WTC11 (cell line): ENCODE data around the gene C19orf25. TPM values are rescaled to one million over a fixed set of nuclear protein-coding genes. Genes with fewer than 3 reads are reported as not detected.

Experiments
- ATAC-seq: fragments of 200-7000 bp; cut with Tn5 transposase; 2 replicates; pipeline ENCODE4 v1.10.0; 2021; ENCODE audit warnings: mild to moderate bottlenecking, moderate library complexity
- CTCF ChIA-PET: fragments of 300-600 bp; sonication (Branson Sonifier 250); formaldehyde crosslinking; loops from one replicate; lab custom pipeline; 2021; ENCODE audit warnings: antibody characterized with exemption; lab: Charles Lee
- POLR2A ChIA-PET: fragments of 350-600 bp; sonication (Branson Sonifier 250); formaldehyde crosslinking; loops from one replicate; lab custom pipeline; 2021; ENCODE audit warnings: antibody characterized with exemption; lab: Charles Lee
- DNase-seq: peaks from one replicate; pipeline ENCODE4 v3.0.0; 2021; ENCODE audit warnings: low spot score
- H3K27ac Mint-ChIP-seq: 2 replicates; pipeline ENCODE4 v1.8.0; 2021; ENCODE audit warnings: mixed read lengths
- H3K27me3 Mint-ChIP-seq: 2 replicates; pipeline ENCODE4 v1.8.0; 2021; ENCODE audit warnings: low read depth, mild to moderate bottlenecking, moderate library complexity, mixed read lengths
- H3K36me3 Mint-ChIP-seq: 2 replicates; pipeline ENCODE4 v1.8.0; 2021; ENCODE audit warnings: mixed read lengths
- H3K4me1 Mint-ChIP-seq: 2 replicates; pipeline ENCODE4 v1.8.0; 2022; ENCODE audit warnings: mixed read lengths
- H3K4me3 Mint-ChIP-seq: 2 replicates; pipeline ENCODE4 v1.8.0; 2021; ENCODE audit warnings: mild to moderate bottlenecking, moderate library complexity, mixed read lengths
- H3K9me3 Mint-ChIP-seq: 2 replicates; pipeline ENCODE4 v1.8.0; 2021; ENCODE audit warnings: mixed read lengths
- ATF3 ChIP-seq: sonication (generic); formaldehyde crosslinking; conservative IDR thresholded peaks from 2 replicates; pipeline ENCODE4 v1.8.1; 2022; ENCODE audit warnings: mild to moderate bottlenecking, missing genetic modification reagents
- CREM ChIP-seq: sonication (generic); formaldehyde crosslinking; IDR thresholded peaks from 2 replicates; pipeline ENCODE4 v1.8.1; 2022; ENCODE audit warnings: mild to moderate bottlenecking, missing genetic modification reagents, moderate library complexity
- E2F1 ChIP-seq: sonication (generic); formaldehyde crosslinking; IDR thresholded peaks from 2 replicates; pipeline ENCODE4 v1.8.0; 2022; ENCODE audit warnings: mild to moderate bottlenecking, missing genetic modification reagents
- E2F5 ChIP-seq: sonication (generic); formaldehyde crosslinking; IDR thresholded peaks from 2 replicates; pipeline ENCODE4 v1.8.1; 2022; ENCODE audit warnings: mild to moderate bottlenecking, moderate library complexity, missing genetic modification reagents
- FOXK1 ChIP-seq: sonication (generic); formaldehyde crosslinking; IDR thresholded peaks from 2 replicates; pipeline ENCODE4 v1.8.0; 2022; ENCODE audit warnings: mild to moderate bottlenecking, moderate library complexity, missing genetic modification reagents
- GTF2I ChIP-seq: fragments of 250-450 bp; sonication (Bioruptor Pico); conservative IDR thresholded peaks from 2 replicates; pipeline ENCODE4 v1.4.0; 2021; ENCODE audit warnings: mild to moderate bottlenecking
- IRF2 ChIP-seq: sonication (generic); formaldehyde crosslinking; IDR thresholded peaks from 2 replicates; pipeline ENCODE4 v1.8.0; 2022; ENCODE audit warnings: low read depth, missing genetic modification reagents, borderline replicate concordance
- JUN ChIP-seq: sonication (generic); formaldehyde crosslinking; IDR thresholded peaks from 2 replicates; pipeline ENCODE4 v1.8.0; 2023; ENCODE audit warnings: mild to moderate bottlenecking, missing genetic modification reagents
- MLX ChIP-seq: sonication (generic); formaldehyde crosslinking; IDR thresholded peaks from 2 replicates; pipeline ENCODE4 v1.8.1; 2023; ENCODE audit warnings: mild to moderate bottlenecking, missing genetic modification reagents, moderate library complexity
- NFYB ChIP-seq: sonication (generic); formaldehyde crosslinking; conservative IDR thresholded peaks from 2 replicates; pipeline ENCODE4 v1.8.0; 2022; ENCODE audit warnings: low read depth, missing genetic modification reagents
- NR1H2 ChIP-seq: sonication (generic); formaldehyde crosslinking; IDR thresholded peaks from 2 replicates; pipeline ENCODE4 v1.9.0; 2021; ENCODE audit warnings: mild to moderate bottlenecking, moderate library complexity, missing genetic modification reagents
- RELA ChIP-seq: sonication (generic); formaldehyde crosslinking; IDR thresholded peaks from 2 replicates; pipeline ENCODE4 v1.8.1; 2022; ENCODE audit warnings: missing genetic modification reagents, mild to moderate bottlenecking, borderline replicate concordance
- SP1 ChIP-seq: sonication (generic); formaldehyde crosslinking; conservative IDR thresholded peaks from 2 replicates; pipeline ENCODE4 v1.8.1; 2022; ENCODE audit warnings: missing genetic modification reagents
- USF2 ChIP-seq: sonication (generic); formaldehyde crosslinking; IDR thresholded peaks from 2 replicates; pipeline ENCODE4 v1.8.1; 2023; ENCODE audit warnings: mild to moderate bottlenecking, missing genetic modification reagents, moderate library complexity
- ZBTB43 ChIP-seq: sonication (generic); formaldehyde crosslinking; IDR thresholded peaks from 2 replicates; pipeline ENCODE4 v1.8.1; 2023; ENCODE audit warnings: mild to moderate bottlenecking, missing genetic modification reagents
- ZNF121 ChIP-seq: sonication (generic); formaldehyde crosslinking; IDR thresholded peaks from 2 replicates; pipeline ENCODE4 v1.8.0; 2023; ENCODE audit warnings: missing genetic modification reagents
- ZNF232 ChIP-seq: sonication (generic); formaldehyde crosslinking; IDR thresholded peaks from 2 replicates; pipeline ENCODE4 v1.8.0; 2022; ENCODE audit warnings: mild to moderate bottlenecking, missing genetic modification reagents
- ZNF416 ChIP-seq: fragments of 250-450 bp; sonication (Bioruptor Pico); IDR thresholded peaks from 2 replicates; pipeline ENCODE4 v1.9.0; 2021; ENCODE audit warnings: mild to moderate bottlenecking, inconsistent platforms
- ZNF423 ChIP-seq: fragments of 250-450 bp; sonication (Bioruptor Pico); IDR thresholded peaks from 2 replicates; pipeline ENCODE4 v2.1.2; 2022; ENCODE audit warnings: mild to moderate bottlenecking, moderate library complexity
- ZNF532 ChIP-seq: fragments of 250-450 bp; sonication (Bioruptor Pico); IDR thresholded peaks from 2 replicates; pipeline ENCODE4 v1.9.0; 2021; ENCODE audit warnings: mild to moderate bottlenecking, borderline replicate concordance
- total RNA-seq: library from RNA; stranded (reverse); gene quantifications from 3 replicates; pipeline ENCODE4 v1.2.3, GENCODE V29; 2021

C19orf25 gene
- total RNA-seq, 1 experiment from 2014 or later, result 65.7 TPM

GRCh38 chr19:1523412-1524286 is 44.6 kb upstream of the C19orf25 start, which contains the start of gene PLK5:
Gene PLK5 (plus strand): TSS chr19:1524077. CDS start chr19:1526997, 2,920 bp downstream.
- ATAC-seq, result peak; percentile 68
- peak; percentile 56 for DNase-seq

GRCh38 chr19:1522838-1523237 is 43.8 kb upstream of the C19orf25 start:
- Mint-ChIP-seq H3K4me3 (no peak overlapping the region), H3K27ac (no peak overlapping the region)
- TF ChIP-seq E2F5 (CRISPR knock-in tag) (no peak), ZBTB43 (no peak), NR1H2 (CRISPR knock-in tag) (no peak), ZNF121 (CRISPR knock-in tag) (no peak), CREM (CRISPR knock-in tag) (no peak), NFYB (CRISPR knock-in tag) (no peak), ZNF532 (CRISPR knock-in tag) (no peak), RELA (CRISPR knock-in tag) (no peak), E2F1 (CRISPR knock-in tag) (no peak), IRF2 (CRISPR knock-in tag) (no peak), SP1 (CRISPR knock-in tag) (no peak), ZNF232 (CRISPR knock-in tag) (no peak), JUN (CRISPR knock-in tag) (no peak), ZNF416 (CRISPR knock-in tag) (no peak), MLX (CRISPR knock-in tag) (no peak), ZNF423 (CRISPR knock-in tag) (no peak)
- TF ChIP-seq, all 79 proteins: peak for 0
- Mint-ChIP-seq H3K4me1 (peaks cover 5% of the 10 kb centered on the region), H3K9me3 (peaks cover 5% of the 10 kb centered on the region; the same call in 1 of the 2 replicates), H3K36me3 (no peaks in the 10 kb centered on the region), H3K27me3 (peaks cover 53% of the 10 kb centered on the region)
- ATAC-seq (no peak), DNase-seq (no peak)
- ChIA-PET POLR2A (interaction anchor here (0.5 kb wide), 1 partner anchor 32 kb away, joined by 3 read pairs; the partner anchor contains the start of gene REEP6), CTCF (interaction anchor here (0.6 to 1.4 kb wide), 6 partner anchors 8 to 375 kb away, joined by 3 to 7 read pairs (median 4); no protein-coding TSS in a partner anchor)

More at GRCh38 chr19:1523412-1524286, 44.6 kb upstream of the C19orf25 start, which contains the start of gene PLK5:
- H3K27ac Mint-ChIP-seq, result no peak within 1 kb of the TSS
- H3K4me1 Mint-ChIP-seq, result peaks cover 5% of the 10 kb centered on the region
- H3K36me3 Mint-ChIP-seq, result no peaks in the 10 kb centered on the region
- no peaks in the 10 kb centered on the region for H3K9me3 Mint-ChIP-seq
- H3K27me3 Mint-ChIP-seq, result peaks cover 48% of the 10 kb centered on the region
- peak within 1 kb of the TSS; percentile 68 for H3K4me3 Mint-ChIP-seq
- CTCF ChIA-PET, result interaction anchor here (0.6 to 1.4 kb wide), 7 partner anchors 9 to 314 kb away, joined by 3 to 7 read pairs (median 4); no protein-coding TSS in a partner anchor
- POLR2A ChIA-PET, result no interaction called here
- no peak for TF ChIP-seq ATF3 (CRISPR knock-in tag)
- TF ChIP-seq GTF2I, result peak; percentile 87
- no peak for TF ChIP-seq FOXK1
- peak; percentile 19; the same call in 1 of the 2 replicates for TF ChIP-seq USF2 (CRISPR knock-in tag)
